NB4 (cell line): ENCODE results near the gene SPPL2B.

Source experiments
- CTCF ChIP-seq: IDR thresholded peaks from one replicate; pipeline ENCODE4 v1.5.1; 2012; ENCODE audit warnings: low read depth, low read length
- MYC ChIP-seq: IDR thresholded peaks from 2 replicates; pipeline ENCODE4 v1.6.1; 2011; ENCODE audit warnings: low read depth, low read length
- POLR2A ChIP-seq: IDR thresholded peaks from 2 replicates; pipeline ENCODE4 v1.6.1; 2011; ENCODE audit warnings: mild to moderate bottlenecking; ENCODE audit not compliant: insufficient read length; ENCODE audit errors: extremely low read depth

- TF ChIP-seq POLR2A (no peak), CTCF (no peak), MYC (no peak)
These were observed 6.8 kb upstream of the SPPL2B start for GRCh38 chr19:2321565-2322283.
